HuH-7.5 (cell line): ENCODE measurements around the gene GMDS.

Experiments used
- DNase-seq: peaks from one replicate; pipeline ENCODE4 v3.0.0; 2011; ENCODE audit warnings: low spot score

The GMDS gene

DNA sequence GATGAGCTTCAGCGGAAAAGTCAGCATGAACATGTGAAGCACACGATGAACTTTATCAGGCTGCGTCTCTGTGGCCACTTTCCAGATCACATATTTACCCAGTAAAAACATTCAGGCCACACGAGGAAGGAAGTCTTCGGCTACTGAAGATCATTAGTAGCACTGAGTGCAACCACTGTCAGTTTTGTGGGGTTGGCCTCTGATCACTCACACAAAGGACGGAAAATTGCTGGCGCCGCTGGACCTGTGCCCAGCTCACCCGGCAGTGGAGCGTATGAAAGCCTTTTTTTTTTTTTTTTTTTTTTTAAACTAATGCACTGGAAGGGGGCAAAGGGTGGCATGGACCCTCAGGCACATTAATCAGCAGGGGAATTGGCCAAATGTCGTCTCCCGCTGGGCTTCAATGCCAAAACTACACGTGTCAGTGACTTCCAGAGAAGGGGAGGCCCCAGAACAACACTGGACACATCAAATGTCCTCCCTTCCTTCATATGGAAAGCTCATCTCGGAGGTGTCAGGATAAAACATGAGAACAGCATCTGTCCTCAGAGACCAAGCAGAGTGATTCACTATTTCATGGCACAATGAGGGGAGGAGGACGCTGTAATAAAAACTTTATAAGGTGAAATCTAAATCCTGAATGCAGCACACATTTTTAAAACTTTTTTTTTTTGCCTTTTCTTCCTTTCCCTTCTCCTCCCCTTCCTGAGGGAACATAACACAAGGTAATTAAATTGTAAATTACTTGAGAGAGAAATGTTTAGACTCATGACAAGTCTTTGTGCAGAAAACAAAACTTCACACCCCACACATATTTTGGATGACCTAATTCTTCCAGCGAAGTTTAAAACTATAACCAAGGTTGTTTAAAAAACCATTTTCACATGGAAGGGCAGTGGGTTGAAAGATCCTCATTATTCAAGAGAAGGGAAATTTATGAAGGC lies 412.3 kb downstream of the GMDS start:
- DNase-seq = no peak

DNA sequence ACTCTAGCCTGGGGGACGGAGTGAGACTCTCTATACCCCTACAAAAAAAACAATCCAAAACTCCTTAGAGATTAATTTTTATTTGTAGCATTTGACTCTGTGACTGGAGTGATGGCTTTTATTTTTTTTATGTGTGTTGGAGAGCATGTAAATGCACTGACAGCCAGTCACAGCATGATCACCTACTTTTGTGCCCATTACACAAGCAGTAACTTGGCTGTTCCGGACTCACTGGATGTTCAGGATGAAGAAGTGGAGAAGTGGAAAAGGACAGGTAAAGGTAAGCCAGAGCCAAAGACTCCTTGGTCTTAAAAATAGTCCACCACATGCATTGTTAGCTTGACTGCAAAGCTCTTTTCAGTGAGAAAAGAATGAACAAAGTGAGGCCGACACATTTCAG lies 413.0 kb downstream of the GMDS start:
- no peak for DNase-seq

DNA sequence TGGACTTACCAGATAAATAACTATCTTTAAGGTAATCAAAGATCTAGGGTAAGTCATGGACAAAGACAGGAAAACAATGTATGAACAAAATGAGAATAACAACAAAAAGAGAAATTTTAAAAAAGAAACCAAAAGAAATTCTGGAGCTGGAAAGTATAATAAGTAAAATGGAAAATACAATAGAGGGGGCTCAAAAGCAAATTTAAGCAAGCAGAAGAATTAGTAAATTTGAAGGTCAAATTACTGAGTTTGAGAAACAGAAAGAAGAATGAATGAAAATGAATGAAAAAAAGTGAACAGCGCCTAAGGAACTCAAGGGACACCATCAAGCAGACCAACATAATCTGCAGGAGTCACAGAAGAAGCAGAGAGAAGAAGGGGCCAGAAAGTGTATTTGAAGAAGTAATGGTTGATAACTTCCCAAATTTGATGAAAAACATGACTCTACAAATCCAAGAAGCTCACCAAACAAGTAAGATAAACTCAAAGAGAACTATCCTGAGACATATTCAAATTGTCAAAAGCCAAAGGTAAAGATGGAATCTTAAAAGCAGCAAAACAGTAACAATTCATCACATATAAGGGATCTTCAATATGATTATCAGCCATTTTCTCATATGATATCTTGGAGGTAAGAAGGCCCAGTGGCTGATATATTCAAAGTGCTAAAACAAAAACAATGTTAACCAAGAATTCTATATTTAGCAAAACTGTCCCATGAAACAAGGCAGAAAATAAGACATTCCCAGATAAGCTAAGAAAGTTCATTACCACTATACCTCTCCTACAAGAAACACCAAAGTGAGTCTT lies 417.2 kb downstream of the GMDS start:
- no peak for DNase-seq

DNA sequence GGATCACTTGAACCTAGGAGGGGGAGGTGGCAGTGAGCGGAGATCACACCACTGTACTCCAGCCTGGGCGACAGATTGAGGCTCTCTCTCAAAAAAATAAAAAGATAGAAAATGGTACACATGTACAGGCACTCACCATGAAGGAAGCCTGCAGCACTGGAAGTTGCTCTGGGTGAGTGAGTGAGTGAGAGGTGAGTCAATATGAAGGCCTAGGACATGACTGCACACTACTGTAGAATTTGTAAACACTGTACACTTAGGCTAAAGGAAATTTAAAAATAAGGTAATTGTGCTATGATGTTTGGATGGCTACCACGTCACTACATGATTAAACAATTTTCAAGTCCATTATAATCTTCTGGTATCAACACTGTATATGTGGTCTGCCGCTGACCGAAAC lies 419.5 kb downstream of the GMDS start:
- no peak for DNase-seq

DNA sequence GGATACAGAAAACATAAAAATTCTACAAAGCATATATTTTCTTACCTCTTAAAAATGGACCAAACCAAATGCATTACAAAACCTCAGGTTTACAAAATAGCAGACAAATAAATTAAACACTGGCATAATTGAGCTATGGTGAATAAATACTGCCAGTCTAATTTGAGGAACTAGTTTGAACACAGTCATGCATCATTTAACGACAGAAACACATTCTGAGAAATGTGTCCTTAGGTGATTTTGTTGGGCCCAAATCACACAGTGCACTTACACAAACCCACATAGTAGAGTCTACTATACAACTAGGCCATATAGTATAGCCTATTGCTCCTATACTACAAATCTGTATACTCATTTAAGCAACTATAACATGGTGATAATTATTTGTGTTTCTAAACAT lies 420.1 kb downstream of the GMDS start:
- DNase-seq = no peak

DNA sequence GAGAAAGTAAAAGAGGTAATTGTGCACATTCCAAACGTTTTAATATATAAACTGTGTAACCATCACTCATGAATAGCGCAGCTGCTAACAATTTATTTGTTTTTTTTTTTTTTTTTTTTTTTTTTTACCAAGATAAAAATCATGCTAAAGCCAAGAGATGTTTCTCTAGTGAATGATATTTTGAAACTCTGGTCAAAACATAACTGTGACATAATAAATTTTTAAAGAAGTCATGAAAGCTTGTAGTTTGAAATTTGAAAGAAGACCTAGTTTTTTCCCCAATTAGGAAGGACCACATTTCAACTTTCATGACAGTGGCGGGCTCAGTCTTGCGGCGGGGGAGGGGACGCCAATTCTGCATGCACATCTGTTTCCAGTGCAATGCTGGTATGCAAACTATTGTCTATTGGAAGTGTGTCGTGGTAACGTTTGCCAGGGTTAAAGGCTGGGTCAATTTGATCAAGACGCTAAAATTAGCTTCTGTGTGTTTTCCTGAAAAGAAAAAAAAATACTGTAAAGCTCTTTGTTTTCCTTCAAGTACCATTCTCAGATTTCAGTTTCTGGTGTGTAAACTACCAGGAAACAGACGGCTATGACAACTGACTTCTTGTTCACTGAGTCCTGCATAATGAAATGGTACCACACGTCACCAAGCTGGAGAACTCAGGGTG lies 423.8 kb downstream of the GMDS start:
- DNase-seq = no peak

DNA sequence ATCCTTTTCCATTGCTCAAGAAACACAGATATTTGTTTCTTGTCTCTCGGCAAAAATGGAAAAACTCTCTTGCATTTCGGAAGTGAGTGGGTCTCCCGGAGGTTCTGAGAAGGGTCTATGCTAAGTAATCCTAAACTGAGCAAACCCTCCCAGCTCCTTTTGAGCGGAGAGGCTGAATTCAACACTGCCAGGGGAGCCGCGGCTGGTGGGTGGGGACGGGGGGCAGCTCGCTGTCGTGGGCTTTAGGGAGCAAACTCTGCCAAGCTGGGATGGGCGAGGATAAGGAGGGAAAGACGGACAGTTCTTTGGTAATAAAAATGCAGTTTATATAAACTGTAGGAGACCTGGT lies 424.3 kb downstream of the GMDS start:
- DNase-seq = no peak

DNA sequence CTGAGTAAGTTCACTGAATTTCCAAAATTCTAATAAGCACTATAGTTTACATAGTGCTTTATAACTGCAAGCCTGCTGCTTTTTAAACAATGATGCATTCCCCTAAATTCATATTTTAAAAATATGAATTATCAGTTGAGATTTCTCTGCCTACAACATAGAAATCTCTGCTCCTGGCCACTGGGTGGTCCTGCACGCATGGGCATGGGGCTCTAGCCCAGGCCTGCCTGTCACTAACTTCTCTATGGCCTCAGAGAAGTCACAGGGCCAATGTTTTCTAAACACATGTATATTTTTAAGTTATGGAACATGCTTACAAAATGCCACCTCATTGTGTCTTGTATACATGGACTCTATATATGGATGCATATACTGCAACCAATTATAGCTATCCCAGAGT lies 424.7 kb downstream of the GMDS start:
- DNase-seq = no peak

DNA sequence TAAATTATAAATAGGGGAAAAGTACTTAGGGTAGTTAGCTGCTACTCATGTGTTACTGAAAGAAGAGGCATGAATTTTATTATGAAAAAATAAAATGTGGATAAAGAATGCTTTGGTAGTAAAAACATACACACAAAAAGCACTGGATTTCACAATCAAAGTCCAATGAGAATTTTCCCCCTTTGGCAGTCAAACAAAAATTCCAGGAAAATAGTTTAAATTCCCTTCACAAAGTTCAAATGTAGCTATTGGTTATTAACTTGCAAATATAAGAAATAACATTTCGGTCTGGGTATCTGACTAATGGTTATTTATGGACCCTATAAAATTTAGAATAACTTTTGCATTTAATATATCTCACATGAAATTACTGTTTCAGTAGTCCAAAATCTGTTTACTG lies 425.2 kb downstream of the GMDS start:
- DNase-seq = no peak

DNA sequence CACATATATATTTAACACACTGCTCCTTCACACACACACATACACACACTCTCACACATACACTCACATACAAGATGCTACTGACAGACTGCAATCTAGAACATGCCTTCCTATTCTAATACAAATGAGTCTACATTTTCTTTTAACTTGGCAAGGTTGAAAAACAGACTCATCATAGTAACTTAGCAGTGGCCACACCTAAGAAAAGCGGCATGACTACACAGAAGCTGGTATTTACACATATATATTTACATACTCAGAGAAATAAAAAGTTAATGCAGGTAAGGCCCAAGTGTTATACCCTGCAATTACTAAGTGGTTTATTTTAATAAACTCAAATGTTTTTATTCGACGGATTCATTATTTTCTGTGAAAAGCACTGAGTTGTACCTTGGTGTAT lies 426.4 kb downstream of the GMDS start:
- no peak for DNase-seq

DNA sequence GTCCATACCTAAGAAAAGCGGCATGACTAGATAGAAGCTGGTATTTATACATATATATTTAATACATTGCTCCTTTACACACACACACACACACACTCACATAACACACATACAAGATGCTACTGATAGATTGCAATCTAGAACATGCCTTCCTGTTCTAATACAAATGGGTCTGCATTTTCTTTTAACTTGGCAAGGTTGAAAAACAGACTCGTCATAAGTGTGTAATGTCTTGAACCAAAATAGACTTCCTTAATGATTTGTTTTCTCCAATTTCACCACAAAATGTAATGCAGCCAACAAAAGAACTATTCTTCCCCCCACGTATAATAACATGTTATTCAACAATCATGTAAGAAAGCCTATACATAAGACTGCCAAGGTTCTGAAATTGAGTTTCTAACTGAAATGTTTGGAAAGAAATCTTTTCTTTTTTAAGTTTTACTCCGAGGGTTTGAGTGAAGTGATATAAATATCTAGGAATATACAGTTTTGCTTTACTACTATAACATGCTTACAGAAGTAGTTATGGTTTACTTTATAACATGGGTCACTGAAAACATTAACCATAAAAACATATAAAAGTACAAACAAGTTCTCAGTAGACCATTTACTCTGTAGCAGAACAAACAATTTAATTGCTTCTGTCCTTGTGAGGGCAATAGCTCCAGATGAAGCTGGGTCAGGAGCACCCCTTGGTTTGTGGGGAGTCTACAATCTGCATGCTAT lies 428.2 kb downstream of the GMDS start:
- DNase-seq = no peak

DNA sequence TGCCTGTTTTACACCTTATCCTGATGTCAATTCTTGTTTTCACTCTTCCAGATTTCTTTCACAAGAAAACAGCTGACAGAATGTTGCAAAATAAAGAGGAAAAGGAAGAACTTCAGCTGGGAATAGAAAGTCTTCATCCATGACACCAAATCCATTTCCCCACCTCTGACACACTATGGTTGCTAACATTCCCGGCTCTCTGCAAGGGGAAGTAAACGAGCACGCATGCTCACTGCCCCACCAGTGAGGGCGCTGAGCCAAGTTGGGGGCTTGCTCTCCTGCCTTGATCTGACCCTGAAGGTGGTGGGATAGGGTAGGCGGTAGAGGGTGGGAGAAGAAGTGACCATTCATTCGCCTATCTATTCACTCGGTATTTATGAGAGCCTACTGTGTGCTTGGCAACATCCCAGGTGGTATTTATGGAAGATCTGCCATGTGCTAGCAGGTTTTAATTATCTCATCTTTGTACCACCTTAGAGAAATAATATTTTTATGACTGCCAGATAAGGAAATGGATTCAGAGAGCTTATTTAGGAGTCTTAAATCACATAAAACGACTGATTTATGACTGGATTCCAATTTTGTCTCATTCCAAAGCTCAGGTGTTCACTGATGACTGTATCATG lies 429.5 kb downstream of the GMDS start:
- DNase-seq = no peak

DNA sequence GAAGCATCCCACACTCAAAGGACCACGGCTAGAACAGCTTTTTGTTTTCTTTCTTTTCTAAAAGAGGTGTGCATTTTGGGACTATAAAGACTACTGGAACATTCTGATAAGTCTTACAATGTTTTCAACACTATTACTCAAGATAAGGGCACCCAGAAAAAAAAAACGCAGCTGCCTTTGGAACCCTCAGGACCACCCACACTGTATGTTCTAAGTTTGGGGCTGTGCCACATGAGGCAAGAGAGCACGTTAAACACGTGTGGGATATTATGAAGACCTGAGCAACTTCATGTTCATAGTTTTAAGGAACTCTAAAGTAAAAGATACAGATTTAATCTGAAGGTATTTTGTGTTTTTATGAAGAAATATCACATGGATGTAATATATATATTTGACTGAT lies 431.1 kb downstream of the GMDS start:
- DNase-seq = no peak

DNA sequence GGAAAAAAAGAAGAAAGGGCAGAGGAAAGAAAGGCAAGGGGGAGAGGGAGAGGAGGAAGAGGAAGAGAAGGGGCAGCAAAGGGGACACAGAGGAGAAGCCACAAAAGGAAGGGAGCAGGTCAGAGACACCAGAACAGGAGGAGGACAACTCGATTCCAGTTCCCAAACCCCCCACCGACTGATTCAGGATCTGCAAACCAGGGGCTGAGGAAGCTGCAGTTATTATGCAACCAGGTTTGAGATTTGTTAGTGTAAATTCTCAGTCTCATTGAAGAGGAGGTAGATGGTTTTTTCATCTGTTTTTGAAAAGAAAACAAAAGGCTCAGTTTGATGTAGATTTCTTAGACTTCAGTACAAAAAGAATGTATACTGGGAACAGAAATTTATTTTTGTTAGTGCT lies 432.9 kb downstream of the GMDS start:
- DNase-seq = no peak

DNA sequence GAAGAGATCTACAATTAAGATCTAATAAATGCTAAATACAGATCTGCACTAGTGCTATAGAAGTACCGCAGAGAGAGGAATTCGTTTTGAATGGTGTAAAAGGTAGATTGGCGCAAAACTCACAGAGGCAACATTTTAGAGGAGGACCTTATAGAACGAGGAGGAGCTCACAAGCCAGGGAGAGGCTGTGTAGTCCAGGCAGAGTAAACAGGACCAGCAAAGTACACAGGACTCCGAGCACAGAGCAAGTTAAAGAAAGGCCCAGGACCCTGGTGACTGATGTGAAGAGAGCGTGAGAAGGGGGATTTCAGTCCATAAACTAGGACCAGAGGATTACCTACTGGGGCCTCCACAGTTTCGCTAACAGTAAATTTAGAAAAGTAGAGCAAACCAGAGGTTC lies 433.4 kb downstream of the GMDS start:
- no peak for DNase-seq

DNA sequence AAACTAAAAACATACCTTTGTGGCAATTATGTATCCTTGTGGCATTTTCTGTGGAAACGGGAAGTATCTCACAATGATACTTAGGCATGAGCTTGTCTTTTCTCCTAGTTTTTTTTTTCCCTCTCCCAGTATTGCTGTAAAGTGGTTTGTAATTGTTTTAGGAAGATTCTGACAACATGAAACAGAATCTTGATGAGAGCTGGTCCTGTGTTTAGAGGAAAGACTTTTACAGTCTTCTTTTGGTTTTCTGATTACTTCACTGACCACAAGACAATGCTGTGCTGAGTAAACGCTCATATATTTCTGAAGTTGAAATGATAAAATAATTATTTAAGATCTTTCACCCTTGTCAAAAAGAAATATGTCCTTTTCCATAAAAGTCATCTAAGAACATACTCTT lies 434.5 kb downstream of the GMDS start:
- DNase-seq = no peak

DNA sequence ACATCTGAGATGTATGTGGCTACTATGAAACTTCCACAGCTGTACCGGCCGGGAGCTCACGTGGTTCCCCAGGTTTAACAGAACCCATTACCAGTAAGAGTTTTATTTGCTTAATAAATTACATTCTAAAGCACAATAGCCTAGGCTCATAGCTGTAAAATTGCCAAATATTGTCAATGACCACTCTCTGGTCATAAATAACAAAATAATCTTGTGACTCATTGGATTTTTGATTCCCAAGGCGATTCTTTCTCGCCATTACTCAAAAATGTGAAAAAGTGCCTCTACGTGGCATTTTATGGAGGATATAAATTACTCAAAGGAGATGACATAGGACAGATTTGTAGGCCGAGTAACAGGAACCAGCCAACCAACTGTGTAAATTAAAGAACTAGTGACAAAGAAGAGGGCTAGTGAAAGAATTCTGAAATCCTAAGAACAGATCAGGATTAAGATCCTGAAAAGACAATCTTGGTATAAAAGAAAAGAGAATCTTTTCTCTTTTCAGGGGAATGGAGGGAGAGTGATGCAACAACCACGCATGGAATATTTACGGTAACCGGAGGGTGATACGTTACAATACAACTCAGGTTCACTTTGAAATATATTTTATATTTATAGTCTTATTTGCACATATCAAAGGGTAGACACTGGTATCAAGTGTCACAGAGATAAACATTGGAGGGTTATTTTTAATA lies 436.0 kb downstream of the GMDS start:
- DNase-seq = no peak

DNA sequence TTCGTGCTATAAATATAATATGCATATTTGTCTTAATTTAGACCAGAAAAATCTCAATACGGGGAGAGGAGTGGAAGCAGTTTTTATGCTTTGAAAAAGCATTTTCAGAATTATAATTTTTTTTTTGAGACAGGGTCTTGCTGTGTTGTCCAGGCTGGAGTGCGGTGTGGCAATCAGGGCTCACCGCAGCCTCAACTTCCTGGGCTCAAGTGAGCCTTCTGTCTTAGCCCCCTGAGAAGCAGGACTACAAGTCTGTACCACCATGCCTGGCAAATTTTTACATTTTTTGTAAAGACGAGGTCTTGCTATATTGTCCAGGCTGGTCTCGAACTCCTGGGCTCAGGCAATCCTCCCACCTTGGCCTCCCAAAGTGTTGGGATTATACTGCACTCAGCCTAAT lies 438.5 kb downstream of the GMDS start:
- no peak for DNase-seq

DNA sequence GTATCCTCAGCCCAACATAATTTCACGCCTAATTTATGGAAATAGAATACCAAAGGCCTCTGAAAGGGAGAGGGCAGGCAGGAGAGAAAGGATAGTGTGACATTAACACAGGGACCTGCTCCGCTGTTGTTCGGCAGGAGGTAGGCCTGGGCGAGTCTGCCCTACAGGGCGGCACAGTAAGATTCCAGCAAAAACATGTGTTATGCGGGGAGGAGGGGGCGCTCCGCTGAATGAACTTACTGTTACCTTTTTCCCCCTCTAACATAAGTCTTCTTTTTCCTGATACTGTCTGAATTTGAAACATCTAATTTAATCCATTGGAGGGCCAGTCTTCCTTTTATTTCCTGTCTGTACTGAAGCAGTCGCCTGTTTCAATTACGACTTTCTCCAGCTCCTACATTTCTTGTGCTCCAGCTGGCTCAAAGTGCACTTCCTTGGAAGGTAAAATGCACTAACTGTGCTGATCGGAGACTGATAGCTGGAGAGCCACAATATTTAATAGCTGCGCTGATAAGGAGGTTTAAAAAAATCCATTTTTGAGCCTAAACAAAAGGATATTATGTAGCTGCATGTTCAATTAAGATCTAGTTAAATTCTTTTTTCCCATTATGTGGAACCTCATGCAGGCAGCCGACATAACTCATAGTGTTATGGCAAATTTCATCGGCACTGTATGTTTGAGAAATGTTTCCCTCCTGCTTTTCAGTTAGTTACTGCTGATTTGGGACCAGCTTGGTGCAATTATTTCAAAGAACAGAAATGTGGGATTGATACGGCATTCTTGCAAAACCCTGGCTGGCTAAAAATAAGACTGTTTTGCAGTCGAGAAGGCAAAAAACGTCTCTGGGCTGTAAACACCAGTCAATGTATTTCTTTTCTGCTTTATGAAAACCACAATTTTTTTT lies 442.7 kb downstream of the GMDS start:
- DNase-seq = no peak

DNA sequence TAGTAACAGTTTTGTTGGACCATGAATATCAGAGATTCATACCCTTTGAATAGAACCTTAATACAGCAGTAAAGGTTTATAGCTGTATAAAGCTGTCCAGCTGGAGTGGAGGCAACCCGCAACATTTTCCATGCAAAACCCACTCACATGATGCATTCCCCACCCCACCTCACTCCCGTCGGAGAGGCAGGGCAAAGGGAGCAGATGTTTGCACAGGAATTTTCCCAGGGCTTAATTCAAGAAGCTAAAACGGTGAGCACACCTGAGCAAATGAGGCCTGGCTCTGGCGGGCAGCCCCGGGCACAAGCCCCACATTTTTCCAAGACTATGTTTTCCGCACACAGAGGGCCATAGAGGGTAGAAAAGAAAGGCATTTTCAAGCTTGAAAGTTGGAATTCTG lies 444.0 kb downstream of the GMDS start:
- DNase-seq = no peak
